ENCODE results near the gene FAM241B. TPM values are rescaled to one million over a fixed set of nuclear protein-coding genes. Genes with fewer than 3 reads are reported as not detected.

Gene FAM241B
- total RNA-seq, 1 experiment from 2014 or later, result 24.9 TPM

GRCh38 chr10:69652857-69653199 lies 22.8 kb downstream of the FAM241B start:
- Mint-ChIP-seq H3K4me3 (ENCODE audit: unreplicated experiment) (no peak overlapping the region), H3K27ac (ENCODE audit: unreplicated experiment) (no peak overlapping the region), H3K4me1 (ENCODE audit: low read depth, unreplicated experiment) (no peaks in the 10 kb centered on the region), H3K36me3 (ENCODE audit: insufficient read depth, unreplicated experiment) (no peaks in the 10 kb centered on the region), H3K27me3 (ENCODE audit: insufficient read depth, unreplicated experiment) (peaks cover 13% of the 10 kb centered on the region), H3K9me3 (ENCODE audit: unreplicated experiment) (no peaks in the 10 kb centered on the region)
- Histone ChIP-seq H3K27me3 (replicated peaks; ENCODE audit: control insufficient read depth, insufficient read depth, low read length) (no peaks in the 10 kb centered on the region; the same call in 1 of the 2 replicates), H3K9me3 (peaks cover 6% of the 10 kb centered on the region), H3K36me3 (ENCODE audit: control insufficient read depth, insufficient read depth, low read length) (no peaks in the 10 kb centered on the region), H3K4me3 (ENCODE audit: low read depth, low read length) (no peak overlapping the region), H3K4me1 (no peaks in the 10 kb centered on the region)
- ChIA-PET POLR2A (no interaction called here), CTCF (interaction anchor here (0.9 to 1.9 kb wide), 2 partner anchors 9 to 202 kb away, joined by 3 to 6 read pairs; partner anchors contain the start of gene TSPAN15)
- intact Hi-C loops (cut with micrococcal nuclease; ENCODE audit: unreplicated experiment), result no loop called here
- no TSS peak for BruUV-seq (replicated peaks)
- no peak for TF ChIP-seq CTCF (IDR thresholded peaks at IDR 0.05; ENCODE audit: insufficient read depth in 1 of 2, low read depth in 1 of 2, low read length in 1 of 2, severe bottlenecking in 1 of 2, unreplicated experiment in 1 of 2)
- no peak for DNase-seq

- no peak overlapping the region for H3K4me3 Mint-ChIP-seq (ENCODE audit: unreplicated experiment)
- no peaks in the 10 kb centered on the region for H3K9me3 Mint-ChIP-seq (ENCODE audit: unreplicated experiment)
- peaks cover 13% of the 10 kb centered on the region for H3K27me3 Mint-ChIP-seq (ENCODE audit: insufficient read depth, unreplicated experiment)
- Histone ChIP-seq H3K36me3 (ENCODE audit: control insufficient read depth, insufficient read depth, low read length) (no peaks in the 10 kb centered on the region), H3K27me3 (replicated peaks; ENCODE audit: control insufficient read depth, insufficient read depth, low read length) (no peaks in the 10 kb centered on the region; the same call in 1 of the 2 replicates), H3K4me1 (no peaks in the 10 kb centered on the region), H3K4me3 (ENCODE audit: low read depth, low read length) (no peak overlapping the region), H3K9me3 (peaks cover 6% of the 10 kb centered on the region)
- no TSS peak for BruUV-seq (replicated peaks)
- no peak for TF ChIP-seq CTCF (IDR thresholded peaks at IDR 0.05; ENCODE audit: insufficient read depth in 1 of 2, low read depth in 1 of 2, low read length in 1 of 2, severe bottlenecking in 1 of 2, unreplicated experiment in 1 of 2)
- H3K36me3 Mint-ChIP-seq (ENCODE audit: insufficient read depth, unreplicated experiment), result no peaks in the 10 kb centered on the region
- intact Hi-C loops (cut with micrococcal nuclease; ENCODE audit: unreplicated experiment), result no loop called here
- DNase-seq, result no peak
- H3K27ac Mint-ChIP-seq (ENCODE audit: unreplicated experiment), result no peak overlapping the region
- POLR2A ChIA-PET, result no interaction called here
- H3K4me1 Mint-ChIP-seq (ENCODE audit: low read depth, unreplicated experiment), result no peaks in the 10 kb centered on the region
- CTCF ChIA-PET, result interaction anchor here (0.6 to 1.9 kb wide), 3 partner anchors 10 to 202 kb away, joined by 3 to 6 read pairs (median 3); partner anchors contain the start of gene TSPAN15
Observed at GRCh38 chr10:69653561-69653960, 23.5 kb downstream of the FAM241B start.

GRCh38 chr10:69655124-69655867 lies 25.2 kb downstream of the FAM241B start:
- TF ChIP-seq CTCF (IDR thresholded peaks at IDR 0.05; ENCODE audit: insufficient read depth in 1 of 2, low read depth in 1 of 2, low read length in 1 of 2, severe bottlenecking in 1 of 2, unreplicated experiment in 1 of 2), result no peak
- ChIA-PET POLR2A (interaction anchor here (0.5 to 0.7 kb wide), 2 partner anchors 189 to 241 kb away, joined by 3 to 7 read pairs; no protein-coding TSS in a partner anchor), CTCF (interaction anchor here (0.6 to 0.7 kb wide), 2 partner anchors 8 to 163 kb away, joined by 4 to 5 read pairs; no protein-coding TSS in a partner anchor)
- Mint-ChIP-seq H3K36me3 (ENCODE audit: insufficient read depth, unreplicated experiment) (no peaks in the 10 kb centered on the region), H3K4me3 (ENCODE audit: unreplicated experiment) (no peak overlapping the region), H3K27ac (ENCODE audit: unreplicated experiment) (no peak overlapping the region), H3K4me1 (ENCODE audit: low read depth, unreplicated experiment) (no peaks in the 10 kb centered on the region), H3K27me3 (ENCODE audit: insufficient read depth, unreplicated experiment) (peaks cover 16% of the 10 kb centered on the region), H3K9me3 (ENCODE audit: unreplicated experiment) (no peaks in the 10 kb centered on the region)
- intact Hi-C loops (cut with micrococcal nuclease; ENCODE audit: unreplicated experiment), result no loop called here
- Histone ChIP-seq H3K27me3 (replicated peaks; ENCODE audit: control insufficient read depth, insufficient read depth, low read length) (no peaks in the 10 kb centered on the region; the same call in 1 of the 2 replicates), H3K4me3 (ENCODE audit: low read depth, low read length) (no peak overlapping the region), H3K4me1 (no peaks in the 10 kb centered on the region), H3K9me3 (peaks cover 6% of the 10 kb centered on the region), H3K36me3 (ENCODE audit: control insufficient read depth, insufficient read depth, low read length) (no peaks in the 10 kb centered on the region)
- no TSS peak for BruUV-seq (replicated peaks)
- DNase-seq, result no peak

All from Caco-2 (cell line).